ENCODE results near the gene ITGA11.

DNA sequence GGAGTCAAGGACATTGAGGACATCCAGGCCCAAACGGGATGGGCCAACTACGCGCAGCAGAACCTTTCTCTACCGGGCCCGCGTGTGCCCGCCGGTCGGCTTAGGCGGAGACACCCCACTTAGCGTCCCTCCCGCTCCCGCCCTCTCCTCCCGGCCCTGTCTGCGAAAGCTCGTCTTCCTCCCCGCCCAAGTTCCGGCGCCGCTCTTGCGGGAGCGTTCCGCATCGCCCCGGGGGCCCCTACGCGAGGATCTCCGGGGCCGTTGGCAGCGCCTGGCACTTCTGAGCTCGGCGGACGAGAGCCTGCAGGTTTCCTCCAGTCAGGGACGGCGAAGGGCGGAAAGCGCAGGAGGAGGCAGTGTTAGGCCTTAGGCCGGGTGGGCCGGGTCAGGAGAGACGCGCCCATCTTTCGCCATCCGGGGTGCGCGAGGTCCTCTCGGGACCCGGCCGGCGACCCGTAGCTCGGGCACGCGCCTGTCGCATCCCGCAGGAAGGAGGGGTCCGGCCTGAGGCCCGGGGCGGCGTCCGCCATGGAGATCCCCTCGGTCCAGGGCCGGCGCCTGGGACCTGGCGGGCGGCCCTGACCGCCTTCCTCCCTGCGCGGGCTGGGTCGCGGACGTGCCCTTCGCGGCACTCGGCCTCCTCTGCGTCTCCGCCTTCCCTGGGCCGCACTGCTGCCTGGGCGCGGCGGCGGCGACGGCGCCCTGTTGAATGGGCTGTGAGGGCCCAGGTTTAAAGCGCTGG, 154.2 kb downstream of the ITGA11 start, which contains the start of gene FEM1B:
- TF ChIP-seq, protein P1, sequence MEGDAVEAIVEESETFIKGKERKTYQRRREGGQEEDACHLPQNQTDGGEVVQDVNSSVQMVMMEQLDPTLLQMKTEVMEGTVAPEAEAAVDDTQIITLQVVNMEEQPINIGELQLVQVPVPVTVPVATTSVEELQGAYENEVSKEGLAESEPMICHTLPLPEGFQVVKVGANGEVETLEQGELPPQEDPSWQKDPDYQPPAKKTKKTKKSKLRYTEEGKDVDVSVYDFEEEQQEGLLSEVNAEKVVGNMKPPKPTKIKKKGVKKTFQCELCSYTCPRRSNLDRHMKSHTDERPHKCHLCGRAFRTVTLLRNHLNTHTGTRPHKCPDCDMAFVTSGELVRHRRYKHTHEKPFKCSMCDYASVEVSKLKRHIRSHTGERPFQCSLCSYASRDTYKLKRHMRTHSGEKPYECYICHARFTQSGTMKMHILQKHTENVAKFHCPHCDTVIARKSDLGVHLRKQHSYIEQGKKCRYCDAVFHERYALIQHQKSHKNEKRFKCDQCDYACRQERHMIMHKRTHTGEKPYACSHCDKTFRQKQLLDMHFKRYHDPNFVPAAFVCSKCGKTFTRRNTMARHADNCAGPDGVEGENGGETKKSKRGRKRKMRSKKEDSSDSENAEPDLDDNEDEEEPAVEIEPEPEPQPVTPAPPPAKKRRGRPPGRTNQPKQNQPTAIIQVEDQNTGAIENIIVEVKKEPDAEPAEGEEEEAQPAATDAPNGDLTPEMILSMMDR (IDR thresholded peaks at IDR 0.05) = no peak
- no peak for TF ChIP-seq EP300 (IDR thresholded peaks at IDR 0.05)
- peak; percentile 82 to 92 for TF ChIP-seq POLR2AphosphoS5 (IDR thresholded peaks at IDR 0.05)
- TF ChIP-seq POLR2A (IDR thresholded peaks at IDR 0.05; ENCODE audit: low read depth) = peak; percentile 71
